ENCODE data around the gene TRIM3.

TRIM3 gene

DNA sequence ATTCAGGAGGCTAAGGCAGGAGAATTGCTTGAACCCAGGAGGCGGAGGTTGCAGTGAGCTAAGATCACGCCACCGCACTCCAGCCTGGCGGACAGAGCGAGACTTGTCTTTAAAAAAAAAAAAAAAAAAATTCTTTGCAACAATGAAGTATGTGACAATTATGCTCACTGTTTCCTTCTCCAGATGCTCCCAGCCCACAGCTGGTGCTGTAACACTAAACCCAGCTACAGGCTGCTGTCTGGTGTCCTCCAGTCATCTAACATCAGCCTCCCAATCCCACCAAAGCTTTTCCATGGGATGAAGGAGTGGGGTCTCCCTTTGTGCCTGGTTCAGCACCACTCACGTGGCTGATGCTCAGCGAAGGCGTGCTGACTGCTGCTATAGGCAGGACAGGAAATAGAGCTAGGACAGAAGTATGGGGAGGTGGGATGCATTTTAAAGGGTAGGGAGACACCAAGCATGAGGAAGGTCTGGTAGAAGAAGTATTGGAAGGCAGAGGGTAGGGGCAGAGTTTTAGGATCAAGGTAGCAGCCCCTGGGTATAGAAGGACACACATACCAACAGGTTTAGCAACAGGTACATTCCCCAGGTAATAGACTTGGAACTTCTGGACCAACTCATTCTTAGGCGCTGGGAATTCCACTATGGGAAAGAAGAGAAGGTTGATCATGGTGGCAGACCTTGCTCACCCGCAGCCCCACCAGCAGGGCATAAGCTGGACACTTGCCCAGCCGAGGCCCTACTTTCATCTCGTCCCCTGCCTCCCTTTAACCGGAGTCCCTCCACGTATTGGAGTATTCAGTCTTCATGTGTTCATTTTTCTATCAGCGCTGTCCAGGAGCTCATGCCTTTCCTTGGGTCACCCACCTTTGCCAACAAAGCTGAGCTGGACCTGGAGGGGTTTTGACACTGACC, 73.1 kb downstream of the TRIM3 start:
- DNase-seq = no peak
